SJCRH30 (cell line): ENCODE data around the gene CSPG5. TPM values are rescaled to one million over a fixed set of nuclear protein-coding genes. Genes with fewer than 3 reads are reported as not detected.

Source experiments
- DNase-seq, 2 experiments: peaks; one replicate each; pipeline ENCODE4 v3.0.0-alpha.2; 2015 to 2020
- H3K27ac ChIP-seq: fragments of 250-450 bp; sonication (Bioruptor Pico); 2 replicates; pipeline ENCODE4 v1.5.1; 2020; ENCODE audit warnings: mild to moderate bottlenecking, moderate library complexity
- H3K27me3 ChIP-seq: fragments of 250-450 bp; sonication (Bioruptor Pico); 2 replicates; pipeline ENCODE4 v1.5.1; 2020; ENCODE audit warnings: mild to moderate bottlenecking, moderate library complexity
- H3K36me3 ChIP-seq: fragments of 250-450 bp; sonication (Bioruptor Pico); 2 replicates; pipeline ENCODE4 v1.5.1; 2020; ENCODE audit warnings: mild to moderate bottlenecking, moderate library complexity
- H3K4me1 ChIP-seq: fragments of 250-450 bp; sonication (Bioruptor Pico); 2 replicates; pipeline ENCODE4 v1.5.1; 2020; ENCODE audit warnings: mild to moderate bottlenecking, moderate library complexity
- H3K4me3 ChIP-seq: fragments of 250-450 bp; sonication (Bioruptor Pico); 2 replicates; pipeline ENCODE4 v1.5.1; 2020; ENCODE audit warnings: mild to moderate bottlenecking, moderate library complexity
- H3K9me3 ChIP-seq: fragments of 250-450 bp; sonication (Bioruptor Pico); replicated peaks from 2 replicates; pipeline ENCODE4 v1.5.1; 2020; ENCODE audit warnings: mild to moderate bottlenecking, moderate library complexity
- total RNA-seq: library from RNA; depleted of rRNA; stranded (reverse); fragments of >200 nt; shearing (Covaris generic); gene quantifications from 2 replicates; pipeline ENCODE4 v1.2.3, GENCODE V29; 2014

The CSPG5 gene
- total RNA-seq, 1 experiment from 2014 or later, result 0.73 TPM

- Histone ChIP-seq H3K9me3 (no peaks in the 10 kb centered on the region), H3K27me3 (no peaks in the 10 kb centered on the region), H3K36me3 (peaks cover 56% of the 10 kb centered on the region), H3K27ac (no peak overlapping the region), H3K4me3 (no peak overlapping the region), H3K4me1 (no peaks in the 10 kb centered on the region)
- DNase-seq, result no peak
Observed at GRCh38 chr3:47604145-47604544, 25.5 kb upstream of the CSPG5 start.

- H3K36me3 ChIP-seq, result peaks cover 51% of the 10 kb centered on the region
Observed at GRCh38 chr3:47603332-47603731, 24.7 kb upstream of the CSPG5 start.

DNA sequence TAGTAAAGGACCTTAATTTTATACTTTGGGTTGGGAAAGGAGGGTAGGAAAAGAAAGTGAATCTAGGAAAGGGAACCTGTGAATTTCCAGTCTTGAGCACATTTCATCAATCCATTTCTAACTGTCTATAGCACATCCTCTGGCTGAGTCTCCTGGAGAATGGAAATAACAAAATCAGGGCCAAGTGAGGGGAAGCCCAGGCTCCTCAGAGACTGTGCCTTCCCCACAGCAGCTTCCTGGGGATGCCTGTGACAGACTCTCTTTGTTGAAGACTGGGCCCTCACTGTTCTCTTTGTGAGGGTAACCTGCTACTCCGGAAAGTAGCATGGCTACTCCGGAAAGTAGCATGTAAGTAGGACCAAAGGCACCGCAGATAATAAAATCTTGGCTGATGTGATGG is 22.6 kb upstream of the CSPG5 start:
- Histone ChIP-seq H3K9me3 (no peaks in the 10 kb centered on the region), H3K27ac (no peak overlapping the region), H3K4me1 (no peaks in the 10 kb centered on the region), H3K36me3 (peaks cover 42% of the 10 kb centered on the region), H3K27me3 (no peaks in the 10 kb centered on the region), H3K4me3 (no peak overlapping the region)
- no peak for DNase-seq

More at GRCh38 chr3:47603332-47603731, 24.7 kb upstream of the CSPG5 start:
- Histone ChIP-seq H3K9me3 (no peaks in the 10 kb centered on the region), H3K27me3 (no peaks in the 10 kb centered on the region), H3K4me1 (no peaks in the 10 kb centered on the region), H3K4me3 (no peak overlapping the region), H3K27ac (no peak overlapping the region)
- DNase-seq, result no peak

DNA sequence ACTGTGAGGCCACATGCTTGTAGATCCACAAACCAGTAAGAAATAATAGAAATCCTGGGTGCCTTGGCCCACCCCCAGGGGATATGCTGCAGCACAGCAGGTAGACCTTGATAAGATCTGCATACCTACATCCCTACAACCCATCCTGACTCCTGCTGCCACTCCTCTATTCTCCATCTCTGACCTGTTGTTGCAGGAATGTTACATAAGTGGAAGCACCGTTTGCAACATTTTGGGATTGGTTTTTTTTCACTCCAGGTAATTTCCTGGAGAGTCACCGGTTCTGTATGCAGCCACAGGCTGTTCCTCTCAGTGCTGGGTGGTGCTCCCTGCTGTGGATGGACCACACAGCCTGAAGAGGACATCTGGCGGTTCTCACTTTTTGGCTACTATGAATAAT is 16.1 kb upstream of the CSPG5 start:
- no peak overlapping the region for H3K27ac ChIP-seq
- no peak overlapping the region for H3K4me3 ChIP-seq
- DNase-seq, result no peak
- H3K27me3 ChIP-seq, result no peaks in the 10 kb centered on the region
- H3K9me3 ChIP-seq, result no peaks in the 10 kb centered on the region
- peaks cover 22% of the 10 kb centered on the region for H3K36me3 ChIP-seq
- H3K4me1 ChIP-seq, result no peaks in the 10 kb centered on the region

DNA sequence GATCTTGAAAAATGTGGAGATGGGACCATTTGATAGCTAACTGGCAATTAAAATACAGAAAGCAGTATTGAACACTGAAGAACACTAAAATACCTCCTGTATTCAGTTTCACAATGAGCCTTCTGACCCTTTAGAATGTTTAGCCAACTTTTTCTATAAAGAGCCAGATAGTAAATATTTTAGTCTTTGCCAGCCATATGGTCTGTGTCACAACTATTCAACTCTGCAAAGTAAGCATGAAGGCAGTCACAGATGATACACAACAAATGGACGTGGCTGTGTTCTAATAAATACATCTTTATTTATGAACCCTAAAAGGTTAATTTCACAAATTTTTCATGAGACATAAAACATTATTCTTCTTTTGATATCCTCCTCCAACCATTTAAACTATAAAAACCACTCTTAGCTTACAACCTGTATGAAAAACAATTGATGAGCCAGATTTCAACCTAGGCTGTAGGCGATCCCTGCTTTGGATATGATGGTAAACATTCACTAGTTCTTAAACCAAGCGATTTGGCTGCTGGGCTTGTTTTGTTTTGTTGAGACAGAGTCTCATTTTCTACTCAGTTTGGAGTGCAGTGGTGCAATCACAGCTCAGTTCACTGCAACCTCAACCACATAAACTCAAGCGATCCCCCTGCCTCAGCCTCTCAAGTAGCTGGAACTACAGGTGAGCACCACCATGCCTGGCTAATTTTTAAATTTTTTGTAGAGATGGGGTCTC is 13.6 kb upstream of the CSPG5 start:
- Histone ChIP-seq H3K4me1 (no peaks in the 10 kb centered on the region), H3K4me3 (no peak overlapping the region), H3K27me3 (no peaks in the 10 kb centered on the region), H3K9me3 (no peaks in the 10 kb centered on the region), H3K27ac (no peak overlapping the region), H3K36me3 (peaks cover 33% of the 10 kb centered on the region)
- DNase-seq, result no peak

DNA sequence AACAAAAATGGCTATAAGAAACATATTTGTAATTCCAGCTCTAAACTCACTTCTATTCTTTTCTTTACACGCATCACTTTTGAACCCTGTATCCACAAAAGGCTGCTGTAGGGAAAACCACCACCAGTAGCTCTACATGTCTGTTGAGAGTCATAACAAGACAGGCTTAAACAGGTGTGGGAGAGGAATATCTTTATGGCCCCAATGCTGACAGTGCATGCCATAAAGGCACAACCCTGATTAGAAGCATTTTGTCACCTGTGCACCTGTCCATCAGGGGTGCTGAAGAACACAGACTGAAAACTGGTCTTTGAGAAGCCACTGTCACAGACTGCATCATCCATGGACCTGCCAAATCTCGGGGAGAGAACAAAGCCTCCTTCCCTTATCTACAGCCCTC is 11.6 kb upstream of the CSPG5 start:
- Histone ChIP-seq H3K9me3 (no peaks in the 10 kb centered on the region), H3K36me3 (peaks cover 49% of the 10 kb centered on the region), H3K4me1 (no peaks in the 10 kb centered on the region), H3K27ac (no peak overlapping the region), H3K27me3 (no peaks in the 10 kb centered on the region), H3K4me3 (no peak overlapping the region)
- peak in 1 of 2 experiments; percentile 27 for DNase-seq

GRCh38 chr3:47588587-47588986 is 9.9 kb upstream of the CSPG5 start:
- H3K27ac ChIP-seq, result no peak overlapping the region
- H3K36me3 ChIP-seq, result peaks cover 53% of the 10 kb centered on the region
- H3K9me3 ChIP-seq, result no peaks in the 10 kb centered on the region
- no peaks in the 10 kb centered on the region for H3K27me3 ChIP-seq
- no peaks in the 10 kb centered on the region for H3K4me1 ChIP-seq
- H3K4me3 ChIP-seq, result no peak overlapping the region
- no peak for DNase-seq

DNA sequence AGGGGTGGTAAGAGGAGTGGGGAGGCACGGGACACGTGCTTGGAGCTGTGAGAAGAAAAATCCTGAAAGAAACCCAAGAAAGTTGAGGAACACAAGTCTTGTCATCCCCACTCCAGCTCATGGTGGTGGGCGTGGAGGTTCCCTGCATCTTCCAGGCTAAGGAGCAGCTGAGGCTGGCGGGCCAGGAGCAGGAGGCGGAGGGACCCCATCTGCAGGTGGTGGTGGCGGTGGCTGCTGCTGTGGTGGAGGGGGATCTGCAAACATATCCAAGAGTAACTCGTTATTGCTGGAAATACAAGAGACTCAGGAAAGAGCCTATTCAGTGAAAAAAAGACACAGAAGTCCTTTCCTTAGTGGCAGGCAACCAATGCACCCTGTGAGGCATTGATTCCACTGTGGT is 9.4 kb upstream of the CSPG5 start:
- H3K36me3 ChIP-seq, result peaks cover 53% of the 10 kb centered on the region
- no peak for DNase-seq
- H3K4me1 ChIP-seq, result no peaks in the 10 kb centered on the region
- H3K4me3 ChIP-seq, result no peak overlapping the region
- no peaks in the 10 kb centered on the region for H3K9me3 ChIP-seq
- no peaks in the 10 kb centered on the region for H3K27me3 ChIP-seq
- no peak overlapping the region for H3K27ac ChIP-seq

GRCh38 chr3:47586746-47587145 is 8.1 kb upstream of the CSPG5 start:
- Histone ChIP-seq H3K36me3 (peaks cover 53% of the 10 kb centered on the region), H3K4me1 (no peaks in the 10 kb centered on the region), H3K27ac (no peak overlapping the region), H3K4me3 (no peak overlapping the region), H3K27me3 (no peaks in the 10 kb centered on the region), H3K9me3 (no peaks in the 10 kb centered on the region)
- DNase-seq, result no peak

GRCh38 chr3:47583320-47584075 is 4.8 kb upstream of the CSPG5 start:
- DNase-seq, result no peak
- no peaks in the 10 kb centered on the region for H3K9me3 ChIP-seq
- H3K4me1 ChIP-seq, result no peaks in the 10 kb centered on the region
- H3K27ac ChIP-seq, result no peak overlapping the region
- peaks cover 31% of the 10 kb centered on the region for H3K36me3 ChIP-seq
- no peaks in the 10 kb centered on the region for H3K27me3 ChIP-seq
- H3K4me3 ChIP-seq, result no peak overlapping the region

DNA sequence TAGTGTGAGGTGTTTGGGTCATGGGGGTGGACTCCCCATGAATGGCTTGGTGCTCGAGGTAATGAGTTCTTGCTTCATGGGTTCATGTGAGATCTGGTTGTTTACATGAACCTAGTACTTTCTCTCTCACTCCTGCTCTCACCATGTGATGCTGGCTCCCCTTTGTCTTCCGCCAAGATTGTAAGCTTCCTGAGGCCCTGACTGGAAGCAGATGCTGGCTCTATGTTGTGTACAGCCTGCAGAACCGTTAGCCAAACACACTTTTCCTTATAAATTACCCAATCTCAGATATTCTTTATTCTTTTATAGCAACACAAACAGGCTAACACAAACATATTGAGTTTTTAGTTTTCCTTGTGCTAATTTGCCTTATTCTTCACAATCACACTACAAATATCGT is 3.2 kb upstream of the CSPG5 start:
- DNase-seq, result no peak
- no peak overlapping the region for H3K27ac ChIP-seq
- no peaks in the 10 kb centered on the region for H3K9me3 ChIP-seq
- no peaks in the 10 kb centered on the region for H3K27me3 ChIP-seq
- no peaks in the 10 kb centered on the region for H3K4me1 ChIP-seq
- no peak overlapping the region for H3K4me3 ChIP-seq
- peaks cover 20% of the 10 kb centered on the region for H3K36me3 ChIP-seq

GRCh38 chr3:47581422-47581821 is 2.8 kb upstream of the CSPG5 start:
- no peak for DNase-seq
- H3K27ac ChIP-seq, result no peak overlapping the region
- no peaks in the 10 kb centered on the region for H3K27me3 ChIP-seq
- no peaks in the 10 kb centered on the region for H3K4me1 ChIP-seq
- H3K4me3 ChIP-seq, result no peak overlapping the region
- H3K36me3 ChIP-seq, result peaks cover 16% of the 10 kb centered on the region
- H3K9me3 ChIP-seq, result no peaks in the 10 kb centered on the region

- H3K4me1 ChIP-seq, result no peaks in the 10 kb centered on the region
- peaks cover 7% of the 10 kb centered on the region for H3K36me3 ChIP-seq
- no peaks in the 10 kb centered on the region for H3K27me3 ChIP-seq
- H3K9me3 ChIP-seq, result no peaks in the 10 kb centered on the region
- peak in 1 of 2 experiments; percentile 12 for DNase-seq
- H3K27ac ChIP-seq, result no peak overlapping the region
- no peak overlapping the region for H3K4me3 ChIP-seq
Observed at GRCh38 chr3:47580481-47580880, 1.8 kb upstream of the CSPG5 start.

DNA sequence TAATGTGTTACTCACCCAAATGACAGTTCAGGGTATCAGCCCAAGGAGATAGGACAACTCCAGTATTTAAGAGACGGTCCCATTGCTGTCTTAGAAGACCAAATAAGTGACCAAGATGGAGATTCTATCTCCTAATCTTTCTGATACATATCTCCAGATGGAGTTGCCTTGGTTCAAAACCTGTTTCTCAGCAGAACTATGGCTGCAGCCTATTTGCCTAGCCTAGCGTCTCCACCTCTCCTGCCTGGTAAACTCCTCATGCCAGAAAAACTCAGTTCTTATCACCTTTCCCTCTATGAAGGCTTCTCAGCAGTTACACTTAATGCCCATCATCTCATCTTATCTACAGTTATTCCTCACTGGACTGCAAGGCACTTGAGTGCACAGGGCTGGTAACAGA is 1.2 kb upstream of the CSPG5 start:
- no peak for DNase-seq
- H3K9me3 ChIP-seq, result no peaks in the 10 kb centered on the region
- no peaks in the 10 kb centered on the region for H3K4me1 ChIP-seq
- H3K36me3 ChIP-seq, result peaks cover under 1% of the 10 kb centered on the region
- no peak overlapping the region for H3K4me3 ChIP-seq
- H3K27ac ChIP-seq, result no peak overlapping the region
- no peaks in the 10 kb centered on the region for H3K27me3 ChIP-seq

- no peaks in the 10 kb centered on the region for H3K27me3 ChIP-seq
- peak; percentile 56 to 59 for DNase-seq
- peak overlapping the region; percentile 64 for H3K4me3 ChIP-seq
- no peaks in the 10 kb centered on the region for H3K9me3 ChIP-seq
- no peak overlapping the region for H3K27ac ChIP-seq
- H3K4me1 ChIP-seq, result no peaks in the 10 kb centered on the region
- no peaks in the 10 kb centered on the region for H3K36me3 ChIP-seq
Observed at GRCh38 chr3:47578119-47578632, 489 bp downstream of the CSPG5 start.
